GM19324 (cell line): ENCODE results near the gene PAX4.

ENCODE experiments used
- ATAC-seq: cut with Tn5 transposase; IDR thresholded peaks from one replicate; pipeline ENCODE4 v1.9.1; 2021; ENCODE audit warnings: mild to moderate bottlenecking, moderate library complexity; ENCODE audit not compliant: unreplicated experiment, low FRiP score

PAX4 gene

DNA sequence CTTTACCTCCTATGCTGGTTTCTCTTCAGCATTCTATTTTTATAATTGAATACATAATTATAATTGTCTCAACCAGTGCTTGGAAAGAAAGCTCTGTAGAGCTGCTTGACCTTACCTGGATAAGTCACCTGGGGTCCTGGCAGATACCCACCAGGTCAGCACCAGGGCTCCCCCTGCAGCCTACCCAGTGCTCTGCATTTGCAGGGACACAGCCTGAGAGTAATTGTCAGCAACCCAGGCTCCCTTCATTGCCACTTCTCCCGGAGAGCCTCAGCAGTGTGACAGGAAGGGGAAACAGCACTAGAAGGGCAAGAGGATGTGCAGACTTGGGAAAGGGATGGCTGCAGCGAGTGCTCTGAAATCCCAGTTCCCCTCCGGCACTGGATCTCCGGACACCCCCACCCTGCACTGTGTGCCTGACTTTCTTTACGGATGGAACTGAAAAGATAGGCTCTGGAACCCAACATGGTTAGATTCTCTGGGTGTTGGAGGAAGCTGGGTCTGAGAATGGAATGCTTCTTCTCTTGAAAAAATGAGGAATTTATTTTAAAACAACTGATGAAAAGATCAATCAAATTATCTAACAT is 11.4 kb upstream of the PAX4 start:
- no peak for ATAC-seq

DNA sequence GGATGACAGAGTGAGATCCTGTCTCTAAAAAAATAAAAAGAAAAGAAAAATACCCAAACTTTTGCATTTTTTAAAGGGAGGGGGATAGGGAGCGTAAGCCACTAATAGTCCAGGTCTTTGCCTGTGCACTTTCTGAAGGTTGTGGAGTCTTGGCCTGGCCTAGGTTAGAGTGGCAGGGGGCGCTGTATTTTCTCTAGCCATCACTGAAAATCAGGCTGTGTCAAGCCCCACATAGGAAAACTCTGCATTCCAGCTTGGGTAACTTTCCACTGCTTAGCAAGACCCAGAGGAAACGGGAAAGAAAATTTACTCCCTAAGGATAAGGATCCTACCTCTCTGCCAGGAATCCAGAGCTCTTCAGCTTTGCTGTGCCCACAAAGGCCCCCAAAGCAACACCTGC is 10.5 kb upstream of the PAX4 start:
- ATAC-seq = no peak

DNA sequence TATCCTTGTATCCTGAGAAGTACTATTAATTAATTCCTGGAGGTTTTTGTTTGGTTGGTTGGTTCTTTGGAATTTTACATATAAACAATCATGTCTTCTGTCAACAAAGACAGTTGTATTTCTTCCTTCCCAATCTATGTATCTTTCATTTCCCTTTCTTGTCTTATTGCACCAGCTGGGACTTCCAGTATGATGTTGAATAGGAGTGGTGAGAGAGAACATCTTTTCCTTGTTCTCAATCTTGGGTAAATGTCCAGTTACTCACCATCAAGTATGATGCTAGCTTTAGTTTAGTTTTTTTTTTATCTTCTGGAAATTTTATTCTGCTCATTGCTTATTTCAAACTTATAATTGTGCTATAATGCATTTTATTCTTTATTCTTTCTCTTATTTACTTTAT is 7.4 kb upstream of the PAX4 start:
- ATAC-seq = no peak

DNA sequence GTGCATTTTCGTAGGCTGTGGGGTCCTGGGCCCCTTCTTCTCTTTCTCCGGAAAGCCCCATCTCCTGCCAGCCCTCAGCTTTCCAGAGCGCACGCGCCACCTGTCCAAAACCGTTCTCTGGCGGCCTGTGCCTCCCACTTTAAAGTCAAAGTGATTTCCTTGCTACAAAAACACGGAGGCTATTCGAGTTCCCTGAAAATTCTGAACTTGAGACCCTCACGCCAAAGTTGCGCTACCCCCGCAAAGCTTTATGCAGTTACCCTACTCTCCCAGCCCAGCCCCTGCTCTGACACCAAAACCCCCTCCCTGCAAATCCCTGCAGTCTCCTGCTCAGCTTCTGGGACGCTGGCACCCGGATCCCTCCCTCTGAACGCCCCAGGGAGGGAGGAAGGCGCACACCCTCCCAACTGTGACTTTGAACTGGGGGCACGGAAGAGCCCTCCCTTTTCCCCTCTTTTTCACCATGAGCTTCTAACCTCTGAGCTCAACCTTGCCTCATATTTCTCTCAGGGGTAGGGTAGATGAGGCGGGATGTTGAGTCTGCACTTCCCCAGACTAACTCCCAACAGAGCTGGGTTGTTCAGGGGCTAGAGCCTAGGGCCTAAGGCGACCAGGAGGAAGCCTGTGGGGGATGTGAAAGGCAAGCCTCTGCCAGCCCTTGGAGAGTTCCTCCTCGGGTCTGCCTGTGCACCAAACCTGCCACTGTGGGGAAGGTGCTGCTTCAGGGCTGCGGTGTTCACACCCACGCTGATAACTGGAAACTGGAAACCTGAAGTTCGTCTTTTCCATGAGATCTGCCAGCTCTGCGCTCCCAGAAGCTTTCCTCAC is 2.7 kb upstream of the PAX4 start:
- ATAC-seq = no peak

DNA sequence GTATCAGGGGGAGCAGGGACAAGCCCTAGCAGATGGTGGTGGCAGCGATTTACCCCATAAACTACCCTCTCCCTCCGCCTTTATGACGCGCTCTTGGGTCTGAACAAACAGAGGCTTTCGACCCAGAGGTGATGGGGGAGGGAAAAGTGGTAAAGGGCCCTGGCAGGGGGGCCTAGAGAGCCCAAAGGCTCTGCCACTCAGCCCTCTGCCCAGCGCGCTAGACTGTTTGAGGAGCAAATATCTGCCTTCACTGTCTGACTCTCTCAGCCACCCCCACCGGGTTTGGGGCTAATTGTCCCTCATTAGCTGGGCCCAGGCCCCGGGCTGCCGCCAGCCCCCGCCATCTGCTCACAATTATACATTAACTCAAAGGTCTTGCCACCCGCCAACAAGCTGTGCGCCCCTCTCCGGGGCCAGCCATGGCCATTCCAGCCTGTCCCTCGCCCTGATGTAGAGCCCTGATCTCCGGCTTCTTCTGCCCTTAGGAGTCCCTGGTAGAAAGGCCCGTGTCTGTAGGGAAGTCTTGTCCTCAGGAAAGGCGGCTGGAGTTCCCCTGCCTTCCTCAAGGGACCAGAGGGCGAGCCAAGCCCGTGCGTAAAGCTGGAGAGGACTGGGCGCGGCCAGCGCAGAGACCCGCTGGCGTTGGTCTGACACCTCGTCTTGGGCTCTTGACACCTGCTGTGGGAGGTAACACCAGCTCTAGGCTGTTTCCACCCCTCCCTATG is 1.9 kb upstream of the PAX4 start:
- no peak for ATAC-seq

DNA sequence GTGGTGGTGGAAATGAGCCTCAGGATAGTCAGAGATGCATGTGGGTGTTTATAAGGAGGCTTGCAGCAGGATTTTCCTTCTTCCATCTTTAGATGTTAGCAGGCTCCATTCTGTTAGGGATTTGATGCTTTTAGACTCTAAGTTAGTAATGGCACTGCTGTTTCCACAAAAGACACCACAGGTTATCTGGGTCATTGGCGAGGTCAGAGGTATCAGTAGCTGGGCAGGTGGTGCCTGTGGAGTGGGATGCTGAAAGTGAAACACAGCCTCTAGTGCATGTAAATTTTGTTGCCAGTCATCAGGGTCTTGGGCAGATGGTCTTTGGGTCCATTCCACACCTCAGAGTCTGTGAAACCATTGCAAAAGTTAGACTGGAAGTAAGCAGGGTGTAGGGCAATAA is 833 bp upstream of the PAX4 start:
- no peak for ATAC-seq

DNA sequence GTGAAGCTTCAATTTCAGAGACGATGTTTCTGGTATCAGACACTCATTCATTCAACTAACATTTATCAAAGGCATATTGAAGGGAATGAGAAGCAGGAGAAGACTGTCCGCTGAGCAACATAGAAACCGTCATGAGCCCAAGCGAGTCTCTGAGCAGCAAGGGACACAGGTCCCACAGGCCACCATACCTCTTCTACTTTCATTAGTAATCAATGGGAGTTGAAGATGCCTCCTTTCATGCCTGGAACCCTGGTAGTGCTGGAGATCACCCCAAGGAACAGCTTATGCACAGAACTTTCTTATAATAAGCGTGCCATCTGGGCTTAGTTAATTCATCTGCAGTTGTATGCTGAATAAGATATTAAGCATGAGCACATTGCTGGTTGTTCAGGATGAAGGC is 1.2 kb downstream of the PAX4 start:
- no peak for ATAC-seq

DNA sequence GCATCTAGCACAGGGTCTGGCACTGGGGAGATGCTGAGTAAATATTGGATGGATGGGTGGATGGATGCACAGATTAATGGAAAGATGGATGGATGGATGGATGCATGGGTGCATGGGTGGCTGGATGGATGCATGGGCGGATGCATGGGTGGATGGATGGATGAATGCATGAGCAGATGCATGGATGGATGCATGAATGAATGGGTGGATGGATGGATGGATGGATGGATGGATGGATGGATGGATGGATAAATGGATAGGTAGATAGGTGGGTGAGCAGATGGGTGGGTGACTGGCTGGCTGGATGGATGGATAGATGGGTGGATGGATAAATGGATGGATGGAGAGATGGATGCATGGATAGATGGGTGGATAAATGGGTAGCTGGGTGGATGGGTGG is 5.7 kb downstream of the PAX4 start:
- no peak for ATAC-seq

DNA sequence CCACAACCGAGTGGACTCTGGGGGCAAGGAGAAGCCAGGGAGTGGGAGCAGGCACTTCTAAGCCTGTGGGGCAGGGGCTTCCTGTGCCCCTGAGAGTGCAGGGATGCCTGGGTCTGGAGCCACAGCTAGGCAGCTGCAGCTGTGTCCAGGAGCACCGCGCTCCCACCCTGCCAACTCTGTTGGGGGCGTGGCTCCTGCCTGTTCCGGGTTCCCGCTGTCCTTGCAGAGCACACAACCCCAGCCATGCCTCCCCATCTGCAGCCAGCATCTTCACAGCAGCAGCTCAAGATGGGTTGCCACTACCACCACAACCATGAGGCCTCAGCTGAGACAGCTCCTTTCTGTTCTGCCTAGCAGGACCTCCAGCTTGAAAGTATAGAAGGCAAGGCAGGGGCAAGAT is 8.6 kb downstream of the PAX4 start:
- ATAC-seq = no peak

DNA sequence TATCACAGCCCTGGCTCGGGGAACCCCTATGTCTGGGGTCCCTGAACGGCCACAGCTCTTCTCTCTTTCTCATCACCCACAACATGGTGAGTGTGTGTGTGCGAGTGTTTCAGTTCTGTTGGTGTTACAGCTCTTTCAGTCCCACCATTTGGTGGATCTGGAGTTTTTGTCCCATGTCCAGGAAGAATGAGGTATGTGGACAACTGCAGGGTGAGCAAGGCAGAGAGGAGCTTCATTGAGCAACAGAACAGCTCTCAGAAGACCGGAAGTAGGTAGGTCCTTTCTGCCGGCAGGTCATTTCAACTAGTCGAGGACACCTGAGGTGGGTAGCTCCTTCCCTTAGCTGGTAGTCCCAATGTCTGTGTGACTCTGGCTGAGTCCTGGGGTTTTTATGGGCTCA is 9.5 kb downstream of the PAX4 start:
- no peak for ATAC-seq

DNA sequence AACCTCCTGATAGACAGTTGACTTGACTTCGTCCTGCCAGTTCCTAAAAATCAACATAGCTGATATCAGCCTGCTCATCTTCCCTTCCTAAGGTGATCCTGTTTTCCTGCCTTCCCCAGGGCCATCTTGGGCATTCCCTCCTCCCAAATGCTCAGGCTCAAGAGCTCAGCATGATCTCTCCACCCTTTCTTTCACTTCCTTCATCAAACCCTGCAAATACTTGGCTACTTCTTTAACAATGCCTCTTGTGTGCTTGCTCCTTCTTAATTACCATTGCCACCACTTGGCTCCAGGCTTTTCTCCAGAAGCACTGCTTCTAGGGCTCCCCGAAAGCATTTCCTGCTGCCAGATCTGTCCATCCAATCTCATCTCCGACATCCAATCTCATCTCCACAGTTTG is 17.1 kb downstream of the PAX4 start:
- ATAC-seq = no peak

DNA sequence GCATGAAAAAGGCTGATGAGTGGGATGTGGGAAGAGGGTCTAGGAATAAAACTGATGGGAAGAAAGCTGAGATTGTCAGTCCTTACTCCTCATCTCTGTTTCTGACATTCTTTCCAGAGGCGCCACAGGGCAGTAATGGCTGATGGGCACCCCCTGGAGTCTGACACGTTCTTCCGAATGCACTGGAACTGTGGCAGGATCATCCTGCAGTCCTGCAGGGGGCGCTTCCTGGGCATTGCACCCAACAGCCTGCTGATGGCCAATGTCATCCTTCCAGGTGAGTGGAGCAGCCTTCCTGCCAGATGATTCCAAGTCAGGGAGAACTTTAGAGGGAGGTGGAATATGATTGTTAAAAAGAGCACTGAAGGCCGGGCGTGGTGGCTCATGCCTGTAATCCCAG is 19.6 kb downstream of the PAX4 start:
- no peak for ATAC-seq

DNA sequence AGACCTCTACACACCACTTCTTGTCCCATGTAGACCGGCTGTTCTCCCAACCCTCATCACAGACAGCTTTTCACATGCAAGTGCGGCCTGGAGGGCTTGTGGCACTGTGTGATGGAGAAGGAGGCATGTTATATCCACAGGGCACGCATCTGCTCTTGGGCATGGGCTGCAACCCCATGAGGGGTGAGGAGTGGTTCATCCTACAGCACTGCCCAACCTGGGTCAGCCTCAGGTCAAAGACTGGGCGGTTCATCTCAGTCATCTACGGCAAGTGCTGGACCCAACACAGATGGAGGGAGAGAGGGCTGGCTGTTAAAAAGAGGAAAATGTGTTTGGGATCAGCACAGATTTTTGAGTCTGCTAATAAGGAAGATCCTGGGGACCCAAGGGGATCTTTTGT is 22.2 kb downstream of the PAX4 start:
- ATAC-seq = no peak

DNA sequence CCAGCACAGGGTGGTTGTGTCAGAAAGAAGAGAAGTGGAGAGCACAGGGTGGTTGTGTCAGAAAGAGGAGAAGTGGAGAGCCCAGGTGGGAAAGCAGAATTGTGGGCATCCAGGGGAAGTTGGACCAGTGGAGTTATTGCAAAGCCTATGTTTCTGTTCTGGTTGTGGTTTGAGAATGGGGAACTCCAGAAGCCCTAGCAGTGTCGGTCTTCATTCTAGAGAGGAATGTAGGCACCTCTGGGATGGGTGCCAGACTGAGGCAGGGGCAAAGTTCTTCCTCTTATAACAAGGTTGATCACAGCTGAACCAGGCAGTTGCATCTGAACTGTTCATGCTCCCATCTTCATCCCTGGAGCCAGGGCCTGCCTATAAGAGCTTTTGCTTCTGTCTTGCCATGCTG is 23.5 kb downstream of the PAX4 start:
- ATAC-seq = no peak

DNA sequence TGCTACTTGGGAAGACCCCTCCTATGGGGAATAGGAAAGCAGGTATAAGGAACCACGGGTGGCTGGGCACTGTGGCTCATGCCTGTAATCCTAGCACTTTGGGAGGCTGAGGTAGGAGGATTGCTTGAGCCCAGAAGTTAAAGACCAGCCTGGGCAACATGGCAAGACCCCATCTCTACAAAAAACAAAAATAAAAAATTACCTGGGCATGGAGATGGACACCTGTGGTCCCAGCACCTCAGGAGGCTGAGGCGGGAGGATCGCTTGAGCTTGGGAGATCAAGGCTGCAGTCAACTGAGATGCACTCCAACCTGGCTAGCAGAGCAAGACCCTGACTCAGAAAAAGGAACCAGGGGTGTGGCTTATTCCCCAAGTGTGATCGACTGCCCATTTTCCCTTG is 25.4 kb downstream of the PAX4 start:
- no peak for ATAC-seq

DNA sequence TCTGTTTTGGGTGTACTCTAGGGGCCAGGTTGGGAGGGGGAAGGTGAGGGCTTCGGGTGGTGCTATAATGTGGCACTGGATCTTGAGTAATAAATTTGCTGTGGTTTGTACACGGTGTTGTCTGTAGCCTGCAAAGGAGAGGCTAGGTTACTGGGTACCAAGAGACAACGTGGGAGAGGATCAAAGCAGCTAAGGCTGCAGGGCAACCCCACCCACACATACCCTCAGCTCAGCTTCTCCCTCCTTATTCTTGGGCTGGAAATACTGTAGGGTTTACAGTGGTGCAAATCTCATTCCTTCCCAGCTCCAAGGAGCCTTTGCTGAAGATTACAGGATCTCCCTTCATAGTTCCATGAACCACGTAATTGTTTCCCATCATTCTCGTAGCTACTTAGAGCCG is 26.4 kb downstream of the PAX4 start:
- ATAC-seq = no peak

DNA sequence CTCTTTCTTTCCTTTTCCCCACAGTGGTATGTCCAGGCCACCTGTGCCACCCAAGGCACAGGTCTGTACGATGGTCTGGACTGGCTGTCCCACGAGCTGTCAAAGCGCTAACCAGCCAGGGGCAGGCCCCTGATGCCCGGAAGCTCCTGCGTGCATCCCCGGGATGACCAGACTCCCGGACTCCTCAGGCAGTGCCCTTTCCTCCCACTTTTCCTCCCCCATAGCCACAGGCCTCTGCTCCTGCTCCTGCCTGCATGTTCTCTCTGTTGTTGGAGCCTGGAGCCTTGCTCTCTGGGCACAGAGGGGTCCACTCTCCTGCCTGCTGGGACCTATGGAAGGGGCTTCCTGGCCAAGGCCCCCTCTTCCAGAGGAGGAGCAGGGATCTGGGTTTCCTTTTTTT is 26.8 kb downstream of the PAX4 start:
- ATAC-seq = no peak

DNA sequence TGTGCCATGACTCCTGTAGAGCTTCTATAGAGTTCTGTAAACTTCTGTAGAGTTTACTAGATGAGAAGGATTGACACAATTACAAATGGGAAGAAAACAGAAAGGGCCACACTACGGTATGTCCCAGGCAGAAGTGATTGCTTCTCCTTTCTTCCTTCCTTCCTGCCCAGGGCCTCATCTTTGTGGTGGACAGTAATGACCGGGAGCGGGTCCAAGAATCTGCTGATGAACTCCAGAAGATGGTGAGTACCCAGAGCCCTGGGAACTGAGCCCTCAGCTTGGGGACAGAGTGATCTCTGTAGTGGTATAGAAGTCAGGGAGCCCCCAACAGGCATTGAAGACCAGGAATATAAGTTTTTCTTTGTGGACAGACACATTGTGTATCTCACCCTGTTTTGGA is 28.0 kb downstream of the PAX4 start:
- ATAC-seq = no peak

DNA sequence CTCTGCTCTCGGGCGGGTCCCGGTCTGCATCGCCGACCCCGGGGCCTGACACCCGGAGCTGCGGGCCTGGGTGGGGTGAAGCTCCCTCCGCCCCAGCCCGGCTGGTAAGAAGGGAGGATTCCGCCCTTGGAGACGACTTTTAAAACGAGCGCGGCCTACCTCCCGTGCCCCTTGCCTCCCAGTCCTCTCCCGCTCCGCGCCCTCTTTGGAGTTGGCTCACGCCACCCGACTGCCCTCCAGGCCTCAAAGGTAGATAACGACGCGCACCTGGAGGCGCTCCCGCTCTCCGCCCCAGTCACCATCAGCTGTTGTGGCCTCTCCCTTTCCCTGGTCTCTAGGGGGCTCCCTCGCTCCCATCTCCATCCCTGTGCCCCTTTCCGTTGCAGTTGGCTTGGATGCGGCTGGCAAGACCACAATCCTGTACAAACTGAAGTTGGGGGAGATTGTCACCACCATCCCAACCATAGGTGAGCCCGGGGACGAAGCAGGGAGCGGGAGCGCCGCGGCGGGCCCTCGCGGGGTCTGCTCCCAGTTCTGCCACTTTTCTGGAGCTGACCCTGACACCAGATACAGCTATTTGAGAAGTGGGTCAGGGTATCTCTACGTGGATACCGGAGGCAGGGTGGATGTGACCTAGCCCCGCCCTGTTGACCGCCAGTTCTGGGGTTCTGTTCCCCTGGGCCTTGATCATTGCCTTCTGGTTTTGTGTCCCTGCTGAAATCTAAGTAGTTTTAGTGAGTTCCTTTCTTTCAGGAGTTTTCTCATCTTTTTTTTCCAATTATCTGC is 29.1 kb downstream of the PAX4 start:
- ATAC-seq = peak; percentile 16

DNA sequence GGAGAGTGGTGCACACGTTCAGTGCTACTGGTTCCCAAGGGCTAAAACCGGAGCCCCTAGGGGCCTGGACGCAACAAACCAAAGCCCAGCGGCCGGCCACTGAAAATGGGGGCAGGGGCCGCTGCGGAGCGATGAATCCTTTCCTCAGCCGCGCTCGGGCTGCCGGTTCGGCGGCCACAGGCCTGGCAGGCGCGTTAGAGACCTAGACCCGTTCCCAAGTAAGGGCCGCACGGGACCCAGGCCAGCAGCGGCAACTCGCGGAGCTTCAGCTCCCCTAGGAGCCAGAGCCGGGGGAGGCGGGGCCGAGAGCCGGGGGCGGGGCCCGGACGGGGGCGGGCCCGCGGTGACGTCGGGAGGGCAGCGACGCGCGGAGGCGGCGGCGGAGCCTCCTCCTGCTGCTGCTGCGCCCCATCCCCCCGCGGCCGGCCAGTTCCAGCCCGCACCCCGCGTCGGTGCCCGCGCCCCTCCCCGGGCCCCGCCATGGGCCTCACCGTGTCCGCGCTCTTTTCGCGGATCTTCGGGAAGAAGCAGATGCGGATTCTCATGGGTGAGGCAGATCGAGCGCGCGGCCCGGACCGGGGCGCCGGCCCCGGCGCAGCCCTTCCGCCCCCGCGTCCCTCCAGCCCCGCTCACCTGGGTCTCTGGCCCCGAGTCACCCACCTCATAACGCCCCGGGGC is 29.8 kb downstream of the PAX4 start, which contains the start of gene ARF5:
Gene ARF5 (plus strand): TSS at position 393 of the 678 bp plus-strand sequence. CDS start 88 bp downstream, at position 481.
- peak; percentile 74 for ATAC-seq
